WTC11 (cell line): ENCODE data around the gene CHSY3.

Experiments used
- ATF3 ChIP-seq: sonication (generic); formaldehyde crosslinking; conservative IDR thresholded peaks from 2 replicates; pipeline ENCODE4 v1.8.1; 2022; ENCODE audit warnings: mild to moderate bottlenecking, missing genetic modification reagents
- CTCF ChIP-seq: fragments of 200-600 bp; IDR thresholded peaks from 2 replicates; pipeline ENCODE4 v1.8.0; 2022; ENCODE audit warnings: antibody characterized with exemption
- FOXJ3 ChIP-seq: sonication (generic); formaldehyde crosslinking; IDR thresholded peaks from 2 replicates; pipeline ENCODE4 v1.9.0; 2021; ENCODE audit warnings: missing genetic modification reagents, mild to moderate bottlenecking, borderline replicate concordance
- FOXP4 ChIP-seq: sonication (generic); formaldehyde crosslinking; IDR thresholded peaks from 2 replicates; pipeline ENCODE4 v1.8.0; 2022; ENCODE audit warnings: mild to moderate bottlenecking, missing genetic modification reagents
- NFYB ChIP-seq: sonication (generic); formaldehyde crosslinking; conservative IDR thresholded peaks from 2 replicates; pipeline ENCODE4 v1.8.0; 2022; ENCODE audit warnings: low read depth, missing genetic modification reagents
- RELA ChIP-seq: sonication (generic); formaldehyde crosslinking; IDR thresholded peaks from 2 replicates; pipeline ENCODE4 v1.8.1; 2022; ENCODE audit warnings: missing genetic modification reagents, mild to moderate bottlenecking, borderline replicate concordance
- ZBTB21 ChIP-seq: sonication (generic); formaldehyde crosslinking; IDR thresholded peaks from 2 replicates; pipeline ENCODE4 v1.8.1; 2023; ENCODE audit warnings: mild to moderate bottlenecking, missing genetic modification reagents, borderline replicate concordance
- ZNF219 ChIP-seq: sonication (generic); formaldehyde crosslinking; IDR thresholded peaks from 2 replicates; pipeline ENCODE4 v1.8.0; 2023; ENCODE audit warnings: missing genetic modification reagents, mild to moderate bottlenecking, borderline replicate concordance
- ZNF232 ChIP-seq: sonication (generic); formaldehyde crosslinking; IDR thresholded peaks from 2 replicates; pipeline ENCODE4 v1.8.0; 2022; ENCODE audit warnings: mild to moderate bottlenecking, missing genetic modification reagents
- TF ChIP-seq, protein P1 (sequence below): sonication (generic); formaldehyde crosslinking; IDR thresholded peaks from 2 replicates; pipeline ENCODE4 v1.8.0; 2023; ENCODE audit warnings: missing genetic modification reagents, mild to moderate bottlenecking, borderline replicate concordance
- TF ChIP-seq, protein P2 (sequence below): sonication (generic); formaldehyde crosslinking; IDR thresholded peaks from 2 replicates; pipeline ENCODE4 v1.8.1; 2023; ENCODE audit warnings: mild to moderate bottlenecking, missing genetic modification reagents, moderate library complexity
- TF ChIP-seq, protein P3 (sequence below): sonication (generic); formaldehyde crosslinking; IDR thresholded peaks from 2 replicates; pipeline ENCODE4 v1.8.1; 2023; ENCODE audit warnings: mild to moderate bottlenecking, missing genetic modification reagents, borderline replicate concordance

DNA sequence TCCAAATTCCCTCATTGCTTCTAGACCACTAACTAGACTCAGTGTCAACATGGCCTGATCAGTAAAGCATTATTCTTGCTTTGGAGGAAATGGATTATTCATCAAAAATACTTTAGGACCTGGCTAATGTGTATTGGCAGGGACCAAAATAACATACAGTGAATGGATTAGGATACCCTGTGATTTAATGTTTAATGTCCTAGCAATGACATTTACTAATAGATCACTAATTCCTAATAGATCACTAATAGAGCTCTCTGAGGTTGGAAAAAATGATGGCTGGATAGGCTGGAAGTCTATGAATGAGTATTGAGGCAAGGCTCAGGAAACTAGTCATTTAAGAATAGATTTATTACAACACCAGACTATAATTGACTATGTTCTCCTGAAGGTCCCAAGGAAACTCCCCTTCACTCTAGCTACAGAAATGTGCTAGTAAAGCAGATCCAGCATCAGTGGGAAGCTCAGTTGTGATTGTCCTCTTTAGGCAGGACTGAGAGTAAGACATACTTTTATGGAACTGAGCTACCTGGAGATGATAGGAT lies 46.1 kb upstream of the CHSY3 start:
- TF ChIP-seq ZBTB21, result no peak
- TF ChIP-seq ATF3, result no peak
- no peak for TF ChIP-seq NFYB
- no peak for TF ChIP-seq CTCF
- no peak for TF ChIP-seq ZNF232
- TF ChIP-seq, protein P1, sequence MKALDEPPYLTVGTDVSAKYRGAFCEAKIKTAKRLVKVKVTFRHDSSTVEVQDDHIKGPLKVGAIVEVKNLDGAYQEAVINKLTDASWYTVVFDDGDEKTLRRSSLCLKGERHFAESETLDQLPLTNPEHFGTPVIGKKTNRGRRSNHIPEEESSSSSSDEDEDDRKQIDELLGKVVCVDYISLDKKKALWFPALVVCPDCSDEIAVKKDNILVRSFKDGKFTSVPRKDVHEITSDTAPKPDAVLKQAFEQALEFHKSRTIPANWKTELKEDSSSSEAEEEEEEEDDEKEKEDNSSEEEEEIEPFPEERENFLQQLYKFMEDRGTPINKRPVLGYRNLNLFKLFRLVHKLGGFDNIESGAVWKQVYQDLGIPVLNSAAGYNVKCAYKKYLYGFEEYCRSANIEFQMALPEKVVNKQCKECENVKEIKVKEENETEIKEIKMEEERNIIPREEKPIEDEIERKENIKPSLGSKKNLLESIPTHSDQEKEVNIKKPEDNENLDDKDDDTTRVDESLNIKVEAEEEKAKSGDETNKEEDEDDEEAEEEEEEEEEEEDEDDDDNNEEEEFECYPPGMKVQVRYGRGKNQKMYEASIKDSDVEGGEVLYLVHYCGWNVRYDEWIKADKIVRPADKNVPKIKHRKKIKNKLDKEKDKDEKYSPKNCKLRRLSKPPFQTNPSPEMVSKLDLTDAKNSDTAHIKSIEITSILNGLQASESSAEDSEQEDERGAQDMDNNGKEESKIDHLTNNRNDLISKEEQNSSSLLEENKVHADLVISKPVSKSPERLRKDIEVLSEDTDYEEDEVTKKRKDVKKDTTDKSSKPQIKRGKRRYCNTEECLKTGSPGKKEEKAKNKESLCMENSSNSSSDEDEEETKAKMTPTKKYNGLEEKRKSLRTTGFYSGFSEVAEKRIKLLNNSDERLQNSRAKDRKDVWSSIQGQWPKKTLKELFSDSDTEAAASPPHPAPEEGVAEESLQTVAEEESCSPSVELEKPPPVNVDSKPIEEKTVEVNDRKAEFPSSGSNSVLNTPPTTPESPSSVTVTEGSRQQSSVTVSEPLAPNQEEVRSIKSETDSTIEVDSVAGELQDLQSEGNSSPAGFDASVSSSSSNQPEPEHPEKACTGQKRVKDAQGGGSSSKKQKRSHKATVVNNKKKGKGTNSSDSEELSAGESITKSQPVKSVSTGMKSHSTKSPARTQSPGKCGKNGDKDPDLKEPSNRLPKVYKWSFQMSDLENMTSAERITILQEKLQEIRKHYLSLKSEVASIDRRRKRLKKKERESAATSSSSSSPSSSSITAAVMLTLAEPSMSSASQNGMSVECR, result no peak
- TF ChIP-seq FOXJ3, result no peak
- no peak for TF ChIP-seq FOXP4 (CRISPR knock-in tag)
- TF ChIP-seq, protein P2, sequence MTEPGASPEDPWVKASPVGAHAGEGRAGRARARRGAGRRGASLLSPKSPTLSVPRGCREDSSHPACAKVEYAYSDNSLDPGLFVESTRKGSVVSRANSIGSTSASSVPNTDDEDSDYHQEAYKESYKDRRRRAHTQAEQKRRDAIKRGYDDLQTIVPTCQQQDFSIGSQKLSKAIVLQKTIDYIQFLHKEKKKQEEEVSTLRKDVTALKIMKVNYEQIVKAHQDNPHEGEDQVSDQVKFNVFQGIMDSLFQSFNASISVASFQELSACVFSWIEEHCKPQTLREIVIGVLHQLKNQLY (CRISPR knock-in tag), result no peak
- no peak for TF ChIP-seq ZNF219 (CRISPR knock-in tag)
- TF ChIP-seq, protein P3, sequence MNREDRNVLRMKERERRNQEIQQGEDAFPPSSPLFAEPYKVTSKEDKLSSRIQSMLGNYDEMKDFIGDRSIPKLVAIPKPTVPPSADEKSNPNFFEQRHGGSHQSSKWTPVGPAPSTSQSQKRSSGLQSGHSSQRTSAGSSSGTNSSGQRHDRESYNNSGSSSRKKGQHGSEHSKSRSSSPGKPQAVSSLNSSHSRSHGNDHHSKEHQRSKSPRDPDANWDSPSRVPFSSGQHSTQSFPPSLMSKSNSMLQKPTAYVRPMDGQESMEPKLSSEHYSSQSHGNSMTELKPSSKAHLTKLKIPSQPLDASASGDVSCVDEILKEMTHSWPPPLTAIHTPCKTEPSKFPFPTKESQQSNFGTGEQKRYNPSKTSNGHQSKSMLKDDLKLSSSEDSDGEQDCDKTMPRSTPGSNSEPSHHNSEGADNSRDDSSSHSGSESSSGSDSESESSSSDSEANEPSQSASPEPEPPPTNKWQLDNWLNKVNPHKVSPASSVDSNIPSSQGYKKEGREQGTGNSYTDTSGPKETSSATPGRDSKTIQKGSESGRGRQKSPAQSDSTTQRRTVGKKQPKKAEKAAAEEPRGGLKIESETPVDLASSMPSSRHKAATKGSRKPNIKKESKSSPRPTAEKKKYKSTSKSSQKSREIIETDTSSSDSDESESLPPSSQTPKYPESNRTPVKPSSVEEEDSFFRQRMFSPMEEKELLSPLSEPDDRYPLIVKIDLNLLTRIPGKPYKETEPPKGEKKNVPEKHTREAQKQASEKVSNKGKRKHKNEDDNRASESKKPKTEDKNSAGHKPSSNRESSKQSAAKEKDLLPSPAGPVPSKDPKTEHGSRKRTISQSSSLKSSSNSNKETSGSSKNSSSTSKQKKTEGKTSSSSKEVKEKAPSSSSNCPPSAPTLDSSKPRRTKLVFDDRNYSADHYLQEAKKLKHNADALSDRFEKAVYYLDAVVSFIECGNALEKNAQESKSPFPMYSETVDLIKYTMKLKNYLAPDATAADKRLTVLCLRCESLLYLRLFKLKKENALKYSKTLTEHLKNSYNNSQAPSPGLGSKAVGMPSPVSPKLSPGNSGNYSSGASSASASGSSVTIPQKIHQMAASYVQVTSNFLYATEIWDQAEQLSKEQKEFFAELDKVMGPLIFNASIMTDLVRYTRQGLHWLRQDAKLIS, result no peak
- TF ChIP-seq RELA, result no peak
